ENCODE data around the gene EP400. TPM values are rescaled to one million over a fixed set of nuclear protein-coding genes. Genes with fewer than 3 reads are reported as not detected.

Gene EP400
- polyA plus RNA-seq, 12 donors, result 18.0 to 45.3 (median 21.8) TPM; not detected in 1

DNA sequence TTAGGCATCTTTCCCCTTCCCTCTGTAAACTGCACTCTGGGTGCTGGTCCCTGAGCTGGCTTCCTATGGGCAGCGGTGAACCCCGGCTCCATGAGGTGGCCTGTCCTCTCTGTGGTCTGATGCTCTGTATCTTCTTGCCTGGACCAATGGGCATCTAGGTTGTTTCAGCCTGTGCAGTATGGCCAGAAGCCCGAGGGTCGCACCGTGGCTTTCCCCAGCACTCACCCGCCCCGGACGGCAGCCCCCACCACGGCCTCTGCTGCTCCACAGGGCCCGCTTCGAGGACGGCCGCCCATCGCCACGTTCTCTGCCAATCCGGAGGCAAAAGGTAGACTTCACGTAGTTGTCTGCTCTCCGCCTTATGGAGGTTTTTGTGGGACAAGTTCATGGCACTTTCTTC, 70.1 kb downstream of the EP400 start:
- DNase-seq, result no peak

DNA sequence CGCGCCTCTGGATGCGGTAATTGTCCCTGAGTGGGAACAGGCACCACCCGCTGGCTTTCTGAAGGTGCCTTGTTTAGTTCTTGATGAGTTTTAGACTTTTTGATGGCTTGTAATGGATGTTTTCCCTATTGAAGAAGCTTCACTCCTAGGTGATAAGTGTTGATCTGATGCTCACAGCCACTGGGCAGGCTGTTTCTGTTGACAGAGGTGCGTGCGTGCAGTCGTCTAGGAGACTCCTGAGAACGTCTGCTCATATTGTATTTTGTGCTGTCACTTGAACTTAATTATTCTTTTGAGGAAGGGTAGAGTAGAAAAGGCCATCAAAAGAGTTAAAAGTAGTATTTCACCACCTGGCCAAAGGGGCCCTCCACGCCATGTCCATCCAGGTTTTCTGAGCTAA, 70.5 kb downstream of the EP400 start:
- no peak for DNase-seq

DNA sequence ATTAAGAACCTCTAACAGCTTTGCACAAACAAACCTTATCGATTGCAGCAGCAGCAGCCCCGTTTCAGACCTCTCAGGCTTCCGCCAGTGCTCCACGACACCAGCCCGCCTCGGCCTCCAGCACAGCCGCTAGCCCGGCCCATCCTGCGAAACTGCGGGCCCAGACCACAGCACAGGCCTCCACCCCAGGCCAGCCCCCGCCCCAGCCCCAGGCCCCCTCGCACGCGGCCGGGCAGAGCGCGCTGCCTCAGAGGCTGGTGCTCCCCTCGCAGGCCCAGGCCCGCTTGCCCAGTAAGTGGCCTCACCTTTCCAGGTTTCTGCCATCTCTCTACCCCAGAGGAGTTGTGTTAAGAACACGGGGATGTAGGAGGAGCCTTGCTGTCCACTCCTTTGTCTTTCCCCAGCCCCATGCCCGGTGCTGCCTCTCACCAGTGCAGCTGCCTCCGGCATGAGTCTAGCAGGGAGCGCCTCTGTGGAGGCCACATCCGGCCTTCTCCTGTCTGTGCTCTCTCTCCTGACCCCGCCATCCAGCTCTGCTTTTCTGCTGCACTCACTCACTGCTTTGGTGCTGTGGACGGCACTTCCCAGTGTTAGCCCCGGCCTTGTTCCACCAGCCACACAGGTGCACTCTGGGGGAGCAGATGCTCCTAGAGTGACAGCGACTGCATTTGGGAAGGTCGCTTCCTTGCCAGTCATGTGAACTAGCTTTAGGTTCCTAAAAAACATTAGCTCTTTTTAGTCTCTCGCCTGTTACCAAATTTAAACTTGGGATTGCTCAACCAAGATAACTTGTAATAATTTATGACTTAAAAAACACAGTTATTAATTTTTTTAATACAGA, 71.5 kb downstream of the EP400 start:
- DNase-seq, result no peak

DNA sequence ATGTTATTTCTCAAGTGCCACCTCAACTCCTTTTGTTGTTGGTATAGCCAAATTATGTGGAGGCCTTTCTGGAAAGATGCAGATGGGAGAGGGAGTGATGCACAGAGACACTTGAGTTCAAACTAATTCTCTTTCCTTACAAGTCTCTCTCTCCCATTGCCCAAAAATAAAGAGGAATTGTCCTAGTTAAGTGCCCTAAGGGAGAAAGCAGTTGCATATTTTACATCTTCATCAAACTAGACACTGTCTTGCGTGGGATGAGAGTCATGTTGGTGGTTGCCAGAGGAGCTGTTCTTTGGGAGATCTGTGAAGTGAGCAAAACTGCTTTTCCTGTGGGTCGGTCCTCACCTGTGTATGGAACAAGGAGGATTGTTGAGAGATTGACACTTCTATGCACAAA, 72.2 kb downstream of the EP400 start:
- no peak for DNase-seq

DNA sequence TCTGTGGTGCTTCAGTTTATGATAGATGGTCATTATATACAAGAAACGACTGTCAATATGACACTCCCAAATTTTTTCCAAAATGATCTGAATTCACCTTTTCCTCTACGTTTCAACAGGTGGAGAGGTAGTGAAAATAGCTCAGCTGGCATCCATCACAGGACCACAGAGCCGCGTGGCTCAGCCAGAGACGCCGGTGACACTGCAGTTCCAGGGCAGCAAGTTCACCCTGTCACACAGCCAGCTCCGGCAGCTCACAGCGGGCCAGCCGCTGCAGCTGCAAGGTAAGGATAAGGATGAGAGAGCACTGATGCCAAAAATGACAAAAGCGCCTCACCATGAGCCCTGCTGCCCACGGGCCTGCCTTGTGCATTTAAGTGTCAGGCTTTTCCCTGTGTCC, 73.9 kb downstream of the EP400 start:
- DNase-seq, result no peak

DNA sequence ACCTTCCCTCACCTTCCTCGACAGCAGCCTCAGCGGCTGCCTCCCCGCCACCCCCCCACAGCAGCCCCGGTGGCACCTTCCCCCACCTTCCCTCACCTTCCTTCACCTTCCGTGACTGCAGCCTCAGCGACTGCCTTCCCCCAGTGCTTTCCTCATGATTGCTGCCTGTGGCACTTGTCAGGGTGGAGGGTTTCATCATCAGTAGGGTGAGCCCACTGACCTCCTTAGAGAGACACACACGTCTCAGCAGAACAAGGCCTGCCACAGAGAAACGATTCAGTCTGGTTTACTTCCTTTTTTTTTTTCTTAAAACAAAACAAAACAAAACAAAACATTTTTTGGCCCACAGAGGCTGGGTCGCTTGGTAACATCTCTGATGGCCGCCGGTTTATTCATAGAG, 75.0 kb downstream of the EP400 start:
- no peak for DNase-seq

DNA sequence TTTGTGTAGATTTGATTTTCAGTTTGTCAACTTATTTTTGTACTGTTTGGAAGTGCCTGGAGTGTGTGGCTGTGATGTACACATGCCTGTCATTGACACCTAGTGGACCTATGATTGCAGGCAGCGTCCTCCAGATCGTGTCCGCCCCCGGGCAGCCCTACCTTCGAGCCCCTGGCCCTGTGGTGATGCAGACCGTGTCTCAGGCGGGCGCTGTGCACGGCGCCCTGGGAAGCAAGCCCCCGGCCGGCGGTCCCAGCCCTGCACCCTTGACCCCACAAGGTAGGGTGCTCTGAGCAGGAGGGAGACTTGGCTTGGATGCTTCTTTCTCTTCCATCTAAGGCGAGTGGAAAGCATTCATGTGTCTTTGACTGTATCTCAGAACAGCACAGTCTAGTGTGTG, 75.8 kb downstream of the EP400 start:
- DNase-seq, result no peak

DNA sequence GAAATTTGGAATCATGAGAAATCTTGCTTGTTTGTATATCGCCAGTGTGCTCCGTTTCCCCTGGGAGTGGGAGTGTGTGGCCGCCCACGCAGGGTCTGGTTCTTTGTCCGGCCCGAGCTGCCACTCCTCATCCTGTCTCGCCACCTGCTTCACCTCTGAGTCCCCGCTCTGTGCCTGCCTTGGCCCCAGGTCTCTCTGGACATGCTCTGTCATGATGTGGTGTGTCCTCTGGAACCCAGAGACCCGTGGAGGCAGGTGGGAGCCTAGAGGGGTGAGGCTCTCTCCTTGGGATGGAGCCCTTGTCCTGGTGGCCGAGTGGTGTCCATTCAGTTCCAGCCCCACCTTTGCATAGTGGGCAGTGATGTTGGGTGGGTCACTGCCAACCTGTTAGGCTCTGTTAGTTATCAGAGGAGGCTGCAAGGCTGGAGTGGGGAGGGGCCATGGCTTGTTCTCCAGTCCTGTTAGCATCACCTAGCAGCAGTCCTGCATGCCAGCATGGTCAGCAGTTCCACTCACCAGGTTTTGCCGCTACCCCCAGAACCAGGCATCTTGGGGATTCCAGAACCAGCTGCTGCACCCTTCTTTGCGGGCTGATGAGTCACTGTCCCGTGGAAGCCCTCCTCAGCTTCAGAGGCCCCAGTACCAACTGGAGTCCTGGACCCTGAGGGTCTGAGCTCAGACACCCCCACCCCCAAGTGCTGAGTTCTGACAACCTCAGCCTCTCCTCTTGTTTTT, 76.5 kb downstream of the EP400 start:
- DNase-seq, result no peak

DNA sequence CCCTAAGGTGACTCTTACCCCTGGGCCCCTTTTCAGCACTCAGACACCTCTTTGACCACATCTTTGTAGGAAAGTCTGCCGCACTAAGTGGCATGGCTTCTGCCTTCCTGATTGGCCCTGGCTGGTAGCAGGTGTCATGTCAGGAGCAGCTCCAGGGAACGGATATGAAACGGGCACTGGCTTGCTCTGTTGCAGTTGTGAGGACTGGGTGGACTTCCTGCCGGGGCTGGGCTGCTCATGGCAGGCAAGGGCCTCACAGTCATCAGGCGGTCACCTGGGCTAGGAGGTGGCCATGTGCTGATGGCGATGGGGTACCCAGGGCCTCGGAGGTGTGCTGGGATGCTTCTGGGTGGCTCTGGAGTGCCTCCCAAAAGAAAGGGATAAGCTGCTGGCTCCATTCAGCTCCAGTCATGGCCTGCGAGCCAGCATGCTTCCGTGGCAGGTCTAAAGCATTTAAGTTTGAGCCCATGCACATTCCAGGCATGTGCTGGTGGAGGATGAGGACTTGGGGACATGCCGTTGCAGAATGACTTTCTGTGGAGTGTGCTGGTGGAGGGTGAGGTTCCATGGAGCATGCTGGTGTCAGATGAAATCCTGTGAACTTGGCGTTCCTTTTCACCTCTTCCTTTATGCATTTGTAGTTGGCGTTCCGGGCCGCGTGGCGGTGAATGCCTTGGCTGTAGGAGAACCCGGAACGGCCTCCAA, 77.2 kb downstream of the EP400 start:
- no peak for DNase-seq

DNA sequence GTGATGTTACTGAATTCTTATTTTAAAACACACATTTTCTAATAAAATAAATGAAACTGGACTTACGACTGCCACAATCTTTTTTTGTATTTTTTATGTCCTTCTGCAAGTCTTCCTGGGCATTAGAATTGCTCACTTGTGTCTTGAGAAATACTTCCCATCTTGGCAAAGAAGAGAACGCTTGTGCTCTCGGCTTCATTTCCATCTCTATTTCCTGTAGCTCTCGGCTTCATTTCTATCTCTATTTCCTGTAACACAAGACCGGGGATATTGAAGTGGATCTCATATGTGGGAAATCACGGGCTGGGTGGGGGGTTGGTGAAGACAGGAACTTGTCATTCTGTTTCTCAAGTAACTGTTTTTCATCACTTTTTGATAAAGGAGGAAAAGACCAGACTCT, 77.9 kb downstream of the EP400 start:
- DNase-seq, result no peak

DNA sequence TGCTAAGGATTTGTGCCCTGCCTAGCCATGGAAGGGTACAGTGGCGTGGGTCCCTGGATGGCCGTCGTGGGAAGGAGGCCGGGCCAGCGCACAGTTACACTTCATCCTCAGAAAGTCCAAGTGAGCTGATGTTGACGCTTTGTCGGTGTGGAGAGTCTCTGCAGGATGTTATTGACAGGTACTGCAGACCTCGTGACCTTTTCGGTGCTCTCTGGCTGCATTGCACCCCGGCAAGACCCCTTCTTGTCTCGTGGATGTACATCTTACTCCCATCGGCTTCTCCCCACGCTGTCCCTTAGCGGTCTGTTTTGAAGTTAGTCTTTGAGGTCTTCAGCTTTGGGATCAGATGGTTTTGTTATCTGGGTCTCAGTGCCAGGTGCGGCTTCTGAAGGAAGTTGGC, 78.4 kb downstream of the EP400 start:
- DNase-seq, result no peak

DNA sequence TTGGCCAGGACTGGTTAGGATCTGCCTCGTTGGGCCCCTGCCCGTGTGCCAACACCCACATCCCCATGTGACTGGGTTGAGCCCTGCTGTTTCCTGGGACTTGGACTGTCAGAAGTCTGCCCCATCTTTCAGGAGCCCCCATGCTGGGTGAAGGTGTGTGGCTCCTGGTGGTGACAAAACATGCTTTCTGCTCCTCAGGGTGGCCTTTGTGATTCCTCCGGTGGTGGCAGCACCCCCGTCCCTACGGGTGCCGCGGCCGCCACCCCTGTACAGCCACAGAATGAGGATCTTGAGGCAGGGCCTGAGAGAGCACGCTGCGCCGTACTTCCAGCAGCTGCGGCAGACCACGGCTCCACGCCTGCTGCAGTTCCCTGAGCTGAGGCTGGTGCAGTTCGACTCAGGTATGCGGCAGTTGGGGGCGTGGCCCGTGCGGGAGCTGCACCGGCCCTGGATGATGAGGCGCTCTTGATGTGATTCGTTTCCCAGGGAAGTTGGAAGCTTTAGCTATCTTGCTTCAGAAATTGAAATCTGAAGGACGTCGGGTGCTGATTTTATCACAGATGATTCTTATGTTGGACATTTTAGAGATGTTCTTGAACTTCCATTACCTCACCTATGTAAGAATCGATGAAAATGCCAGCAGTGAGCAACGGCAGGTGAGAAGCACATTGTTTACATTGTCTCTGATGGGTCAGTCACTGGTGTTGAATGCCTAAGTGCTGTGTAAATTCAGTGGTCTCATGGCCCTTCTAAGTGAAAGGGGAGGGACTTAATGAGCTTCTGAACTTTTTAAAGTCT, 80.0 kb downstream of the EP400 start:
- DNase-seq, result no peak

DNA sequence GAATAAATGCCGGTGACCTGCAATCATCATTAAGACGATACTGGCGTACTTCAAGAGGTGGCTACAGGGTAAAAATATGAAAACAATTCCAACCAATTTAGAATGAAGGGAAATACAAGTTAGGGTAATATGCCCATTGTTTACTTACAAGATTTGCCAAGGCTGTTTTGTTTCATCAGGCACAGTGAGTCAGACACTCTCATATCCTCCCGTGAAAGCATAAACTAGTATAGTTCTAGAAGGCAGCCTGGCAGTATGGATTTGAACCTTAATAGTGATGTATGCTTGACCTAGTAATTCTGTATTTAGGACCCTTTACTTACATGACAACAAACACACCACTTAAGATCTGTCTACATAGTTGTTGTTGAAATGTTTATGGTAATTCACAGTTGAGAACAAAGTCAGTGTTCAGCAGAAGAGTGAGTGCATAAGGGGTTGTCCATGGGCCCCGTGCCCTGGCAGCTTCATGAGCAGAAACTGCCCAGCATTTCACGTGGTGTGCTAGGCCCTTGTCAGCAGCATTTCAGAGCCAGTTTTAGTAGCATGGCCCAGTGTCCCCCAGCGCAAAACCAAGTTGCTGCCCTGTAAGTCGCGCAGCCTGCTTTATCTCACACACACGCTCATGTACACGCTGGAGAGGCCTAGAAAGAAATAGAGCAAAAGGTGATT, 80.8 kb downstream of the EP400 start:
- no peak for DNase-seq

DNA sequence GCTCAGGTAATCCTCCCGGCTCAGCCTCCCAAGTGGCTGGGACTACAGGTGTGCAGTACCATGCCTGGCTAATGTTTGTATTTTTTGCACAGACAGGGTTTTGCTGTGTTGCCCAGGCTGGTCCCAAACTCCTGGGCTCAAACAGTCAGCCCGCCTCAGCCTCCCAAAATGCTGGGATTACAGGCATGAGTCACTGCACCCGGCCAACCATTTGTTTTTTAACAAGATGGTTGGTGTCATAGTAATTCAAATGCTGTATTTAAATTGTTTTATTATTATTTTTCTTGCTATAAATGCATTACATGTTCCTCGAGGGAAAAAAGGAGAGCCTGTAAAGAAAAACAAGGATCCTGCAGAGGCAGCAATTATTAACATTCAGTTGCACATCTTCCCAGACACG, 83.9 kb downstream of the EP400 start:
- DNase-seq, result no peak

DNA sequence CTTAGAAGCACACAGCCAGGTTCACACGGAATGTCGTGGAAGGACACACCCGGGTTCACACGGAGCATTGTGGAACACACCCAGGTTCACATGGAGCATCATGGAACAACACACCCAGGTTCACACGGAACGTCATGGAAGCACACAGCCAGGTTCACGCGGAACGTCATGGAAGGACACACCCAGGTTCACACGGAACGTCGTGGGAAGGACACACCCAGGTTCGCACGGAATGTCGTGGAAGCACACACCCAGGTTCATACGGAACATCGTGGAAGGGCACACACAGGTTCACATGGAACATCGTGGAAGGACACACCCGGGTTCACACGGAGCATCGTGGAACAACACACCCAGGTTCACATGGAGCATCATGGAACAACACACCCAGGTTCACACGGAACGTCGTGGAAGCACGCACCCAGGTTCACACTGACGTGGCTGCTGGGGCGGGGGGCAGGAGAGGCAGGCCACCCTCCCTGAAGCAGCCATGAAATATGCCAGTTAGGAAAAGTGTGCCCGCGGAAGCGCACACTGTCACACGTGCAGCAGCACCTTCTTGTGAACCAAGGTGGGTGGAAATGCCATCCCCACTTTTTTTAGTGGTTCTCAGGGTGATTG, 86.4 kb downstream of the EP400 start:
- DNase-seq, result no peak

DNA sequence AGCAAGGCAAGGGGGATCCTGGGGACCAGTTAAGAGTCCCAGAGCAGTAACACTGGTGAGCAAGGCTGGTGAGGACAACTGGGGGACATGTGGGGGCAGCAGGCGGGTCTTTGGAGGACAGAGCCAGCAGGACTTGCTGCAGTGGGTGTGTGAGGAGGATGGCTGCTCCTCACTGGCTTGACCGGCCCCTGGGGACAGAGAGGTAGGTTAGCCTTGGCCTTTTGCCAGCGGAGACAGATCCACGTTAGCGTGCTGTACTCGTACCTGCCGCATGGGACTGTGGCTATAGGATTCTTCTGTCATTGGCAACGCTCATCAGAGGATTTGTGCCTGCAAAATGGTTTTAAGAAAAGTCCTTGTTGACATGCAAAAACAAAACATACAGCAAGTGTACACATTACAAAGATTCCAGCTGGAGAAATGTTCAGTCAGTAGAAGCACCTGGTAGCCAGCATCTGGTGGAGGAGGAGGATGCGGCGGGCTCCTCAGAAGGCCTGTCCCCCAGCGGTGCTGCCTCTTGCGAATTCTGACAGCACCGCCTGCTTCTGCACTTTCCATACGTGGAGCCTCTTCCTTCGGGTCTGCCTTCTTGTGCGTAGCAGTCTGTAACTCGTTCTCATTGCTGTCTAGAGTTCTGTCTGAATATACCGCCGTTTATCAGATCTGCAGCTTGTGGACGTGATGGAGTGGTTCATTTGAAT, 91.3 kb downstream of the EP400 start:
- no peak for DNase-seq

DNA sequence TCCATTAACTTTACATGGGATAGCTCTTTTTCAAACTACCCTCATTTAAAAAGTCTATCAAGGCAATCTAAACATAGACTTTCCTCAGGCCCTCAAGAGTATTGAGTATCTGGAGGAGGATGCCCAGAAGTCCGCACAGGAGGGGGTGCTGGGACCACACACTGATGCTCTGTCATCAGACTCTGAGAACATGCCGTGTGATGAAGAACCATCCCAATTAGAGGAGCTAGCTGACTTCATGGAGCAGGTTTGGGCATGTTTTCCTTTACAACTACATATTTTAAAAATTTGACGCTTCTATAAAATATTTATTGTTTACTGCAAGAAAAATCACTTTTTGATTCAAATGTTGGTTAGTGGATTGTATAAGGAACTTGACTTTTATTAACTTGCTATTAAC, 93.5 kb downstream of the EP400 start:
- DNase-seq, result no peak

DNA sequence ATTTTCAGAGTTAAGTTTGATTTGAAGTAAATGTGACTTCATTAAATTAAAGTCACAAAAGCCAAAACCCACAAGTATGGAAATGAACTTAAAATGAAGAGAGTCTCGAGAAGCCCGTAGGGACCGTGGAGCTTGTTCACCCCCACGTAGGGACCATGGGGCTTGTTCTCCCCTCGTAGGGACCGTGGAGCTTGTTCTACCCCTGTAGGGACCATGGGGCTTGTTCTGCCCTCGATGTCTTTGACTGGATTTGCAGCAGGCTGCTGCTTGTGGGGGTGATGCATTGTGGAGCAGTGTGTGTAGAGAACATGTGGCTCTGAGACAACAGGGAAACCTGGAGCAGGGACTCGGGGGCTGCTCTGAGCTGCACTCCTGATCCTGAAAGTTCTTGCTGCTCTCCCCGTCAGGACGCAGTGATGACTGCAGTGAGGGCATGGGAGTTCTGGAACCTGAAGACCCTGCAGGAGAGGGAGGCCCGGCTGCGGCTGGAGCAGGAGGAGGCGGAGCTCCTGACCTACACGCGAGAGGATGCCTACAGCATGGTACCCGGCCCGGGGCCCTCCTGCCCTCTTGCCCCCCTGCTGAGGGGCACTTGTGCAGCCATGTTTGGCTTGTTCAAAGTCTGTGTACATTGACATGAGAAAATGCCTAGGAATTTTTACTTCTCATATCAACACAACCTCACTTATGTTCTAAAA, 94.2 kb downstream of the EP400 start:
- DNase-seq, result no peak

DNA sequence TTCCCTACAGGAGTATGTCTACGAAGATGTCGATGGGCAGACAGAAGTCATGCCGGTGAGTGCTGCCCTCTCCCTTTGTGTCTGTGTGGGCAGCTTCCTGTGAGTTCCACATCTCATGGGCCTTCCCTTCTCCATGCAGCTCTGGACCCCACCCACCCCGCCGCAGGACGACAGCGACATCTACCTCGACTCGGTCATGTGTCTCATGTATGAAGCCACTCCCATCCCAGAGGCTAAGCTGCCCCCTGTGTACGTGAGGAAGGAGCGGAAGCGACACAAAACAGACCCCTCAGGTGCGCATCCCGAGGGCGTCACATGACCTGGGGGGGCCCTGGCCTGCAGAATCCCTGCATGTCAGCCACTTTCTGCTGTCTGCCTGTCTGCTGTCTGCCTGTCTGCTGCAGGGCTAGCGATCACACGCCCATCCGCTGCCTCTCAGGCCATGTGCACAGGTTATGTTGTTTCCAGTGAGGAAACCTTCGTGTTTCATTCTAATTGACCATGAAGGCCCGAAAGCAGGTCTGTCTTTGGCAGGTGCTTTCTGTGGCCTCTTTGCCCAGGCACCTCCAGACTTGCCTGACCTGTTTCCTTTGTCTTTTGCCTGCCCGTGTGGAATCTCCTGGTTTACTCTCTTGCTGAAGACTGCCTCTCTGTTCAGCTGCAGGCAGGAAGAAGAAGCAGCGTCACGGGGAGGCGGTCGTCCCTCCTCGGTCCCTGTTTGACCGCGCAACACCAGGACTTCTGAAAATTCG, 95.1 kb downstream of the EP400 start:
- no peak for DNase-seq
